NK-92 (cell line): ENCODE measurements around the gene PSD4.

Source experiments
- DNase-seq: peaks from one replicate; lab custom pipeline; 2025; ENCODE audit not compliant: unreplicated experiment; lab: John Stamatoyannopoulos, UW

Gene PSD4

DNA sequence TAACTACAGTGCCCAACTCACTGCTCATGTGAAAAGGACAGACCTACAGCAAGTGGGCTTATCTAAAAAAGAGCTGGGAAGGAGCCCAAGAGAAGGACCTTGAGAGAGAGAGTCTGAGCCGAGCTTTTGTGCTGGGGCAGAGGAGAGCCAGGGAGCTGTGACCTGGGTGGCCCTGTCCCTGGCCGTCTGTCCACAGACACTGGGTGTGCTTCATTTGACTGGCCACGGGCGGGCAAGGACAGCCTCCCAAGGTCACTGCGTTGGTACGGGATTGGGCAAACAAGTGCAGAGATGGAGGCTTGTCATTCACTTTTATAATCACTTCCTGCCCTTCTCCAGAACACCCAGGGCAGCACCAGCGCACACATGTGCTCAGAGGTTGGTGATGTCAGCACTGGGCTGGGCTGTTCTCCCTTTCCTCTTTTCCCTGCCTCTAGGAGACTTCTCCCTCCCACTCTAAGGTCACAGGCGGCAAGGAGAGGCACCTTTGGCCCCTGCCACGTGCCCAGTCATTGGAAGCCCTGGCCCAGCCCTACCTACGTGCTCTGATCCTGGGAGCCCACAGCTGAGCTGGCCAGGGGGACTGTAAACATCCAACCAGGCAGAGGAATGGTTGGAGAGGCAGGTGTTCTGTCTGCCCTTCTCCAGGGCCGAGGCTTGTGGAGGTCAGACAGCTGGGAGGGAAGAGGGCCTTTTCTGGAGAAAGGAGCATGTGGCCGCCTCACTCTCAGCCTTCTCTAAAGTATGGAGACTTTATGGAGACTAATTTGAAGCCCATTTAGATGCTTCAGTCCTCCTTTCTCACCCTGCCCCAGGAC lies 6.4 kb upstream of the PSD4 start:
- no peak for DNase-seq

DNA sequence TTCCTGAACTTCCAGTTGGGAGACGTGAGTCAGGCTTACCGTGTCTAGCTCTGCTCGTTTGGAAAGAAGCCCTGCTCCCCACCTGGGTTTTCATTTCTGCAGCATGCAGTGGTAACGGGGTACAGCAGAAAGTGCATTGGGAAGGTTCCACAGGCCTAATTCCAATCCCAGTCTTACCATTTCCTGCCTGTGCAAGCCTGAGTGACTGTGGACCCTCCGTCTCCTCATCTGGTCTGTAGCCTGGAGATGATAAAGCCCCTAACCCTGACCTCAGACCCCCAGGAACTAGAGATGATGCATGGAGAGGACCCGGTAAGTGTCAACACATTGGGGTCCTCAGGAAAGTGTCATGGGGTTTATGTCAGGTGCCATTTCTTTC lies 5.8 kb upstream of the PSD4 start:
- DNase-seq: no peak

DNA sequence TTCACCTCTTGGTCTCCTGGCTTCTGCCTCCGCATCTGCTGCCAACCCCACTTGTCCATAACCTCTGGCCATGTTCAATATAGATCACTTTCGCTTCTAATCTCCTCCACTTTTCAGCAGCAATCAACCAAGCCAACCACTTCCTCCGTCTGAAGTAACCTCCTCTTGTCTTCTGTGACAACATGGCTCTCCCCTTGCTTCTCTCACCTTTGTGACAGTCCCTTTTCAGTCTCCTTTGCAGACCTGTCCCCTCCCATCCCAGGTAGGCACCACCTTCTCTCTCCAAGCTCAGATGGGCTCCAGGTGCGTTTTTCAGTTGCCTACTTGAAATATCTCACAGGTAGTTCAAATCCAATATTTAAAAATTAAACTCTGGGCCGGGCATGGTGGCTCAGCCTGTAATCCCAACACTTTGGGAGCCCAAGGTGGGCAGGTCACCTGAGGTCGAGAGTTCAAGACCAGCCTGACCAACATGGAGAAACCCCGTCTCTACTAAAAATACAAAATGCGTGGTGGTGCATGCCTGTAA lies 4.7 kb upstream of the PSD4 start:
- DNase-seq: no peak

DNA sequence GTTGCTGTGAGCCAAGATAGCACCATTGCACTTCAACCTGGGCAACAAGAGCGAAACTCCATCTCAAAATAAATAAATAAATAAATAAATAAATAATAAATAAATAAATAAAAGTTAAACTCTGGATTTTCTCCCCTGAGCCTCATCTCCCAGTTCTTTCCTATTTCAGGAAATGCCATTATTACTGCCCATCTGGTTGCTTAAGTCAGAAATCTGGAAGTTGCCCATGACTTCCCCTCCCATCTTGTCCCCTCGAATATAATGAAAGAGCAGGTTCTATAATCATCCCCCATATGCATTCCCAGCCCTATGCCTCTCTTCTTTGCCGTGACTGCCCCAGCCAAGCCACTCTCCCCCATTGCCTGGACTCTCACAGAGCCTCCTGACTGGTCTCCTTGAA lies 4.2 kb upstream of the PSD4 start:
- no peak for DNase-seq

DNA sequence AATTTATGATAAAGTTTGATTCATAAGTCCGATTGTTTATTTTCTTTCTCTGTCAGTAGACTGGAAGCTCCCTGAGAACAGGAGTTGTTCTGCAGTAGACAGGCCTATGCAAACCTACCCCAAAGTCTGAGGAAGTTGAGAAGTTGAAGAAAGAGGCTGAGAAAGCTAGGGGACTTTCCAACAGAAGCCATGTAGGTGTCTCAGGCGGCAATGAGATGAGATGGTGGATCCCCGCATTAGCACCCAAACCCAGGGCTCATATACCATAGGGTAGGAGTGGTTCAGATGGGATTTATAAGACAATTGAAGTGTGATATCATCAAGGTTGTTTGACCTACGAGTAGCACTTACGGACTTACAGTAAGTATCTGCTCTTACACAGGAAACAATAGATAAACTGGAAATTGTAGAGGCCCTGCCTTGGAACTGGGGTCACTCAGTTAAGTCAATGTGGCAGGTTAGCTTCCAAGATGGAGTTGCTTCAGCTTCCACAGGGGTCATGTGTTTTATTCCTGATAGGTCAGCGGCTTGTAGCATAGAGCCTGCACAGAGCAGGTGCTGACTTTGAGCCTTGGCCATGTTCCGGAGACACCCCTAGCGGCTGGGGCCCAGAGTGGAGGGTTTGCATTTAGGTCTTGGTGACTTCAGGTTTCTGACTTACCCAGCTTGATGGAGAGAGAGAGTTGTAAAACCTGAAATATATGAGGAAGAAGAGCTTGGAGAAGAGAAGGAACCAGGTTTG lies 2.3 kb upstream of the PSD4 start:
- DNase-seq: no peak

DNA sequence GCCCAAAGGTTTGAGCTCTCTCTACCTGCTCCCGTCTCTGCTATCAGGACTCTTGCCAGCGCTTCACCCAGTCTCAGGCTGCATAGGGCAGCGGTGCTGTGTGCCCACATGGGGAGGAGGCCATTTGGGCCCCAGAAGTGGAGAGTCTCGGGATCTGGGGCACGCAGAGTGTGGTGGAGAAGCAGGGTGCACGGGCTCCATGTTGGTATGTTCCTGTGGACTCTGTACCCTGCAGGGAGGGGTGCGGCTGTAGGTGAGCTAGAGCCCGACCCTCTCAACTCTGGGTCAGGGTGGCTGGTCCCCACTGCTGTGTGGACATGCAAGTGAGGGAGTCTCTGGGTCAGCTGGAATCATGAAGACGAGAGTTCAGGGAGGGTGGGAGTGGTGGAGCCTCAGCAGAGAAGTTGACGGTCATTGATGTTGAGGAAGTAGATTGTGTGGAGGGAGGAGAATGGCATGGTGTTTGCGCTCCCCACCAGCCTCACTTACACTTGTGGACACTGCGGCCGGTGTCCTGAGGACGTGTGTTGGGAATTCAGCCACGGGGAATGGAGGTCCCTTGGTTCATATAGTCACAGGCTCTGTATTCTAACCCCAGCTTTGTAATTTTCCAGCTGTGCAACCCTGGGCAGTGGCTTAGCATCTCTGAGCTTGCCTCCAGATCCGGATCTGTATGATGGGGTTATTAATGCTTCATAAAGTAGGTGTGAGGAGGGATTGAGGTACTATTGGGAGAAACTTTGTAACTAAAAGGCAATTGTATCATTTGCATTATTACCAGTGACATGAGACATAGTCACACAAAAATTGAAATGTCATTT lies 840 bp upstream of the PSD4 start:
- DNase-seq: no peak

DNA sequence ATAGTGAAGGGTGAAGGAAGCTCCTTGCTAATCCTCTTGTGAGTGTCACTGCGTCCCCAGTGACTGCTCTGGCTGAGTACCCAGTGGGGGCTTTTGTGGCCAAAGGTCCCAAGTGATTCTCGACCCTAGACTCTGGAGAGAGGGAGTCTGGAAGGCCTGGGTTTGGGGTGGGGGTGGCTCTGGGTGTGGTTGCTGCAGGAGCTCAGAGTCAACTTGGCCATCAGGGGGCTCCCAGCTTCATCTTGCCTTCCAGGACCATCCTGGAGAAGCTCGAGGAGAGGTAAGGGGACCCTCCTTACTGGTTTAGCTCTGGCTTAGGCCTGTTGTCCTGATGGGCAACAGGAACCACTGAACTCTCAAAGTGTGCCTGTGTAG lies 592 bp downstream of the PSD4 start:
- DNase-seq: no peak

DNA sequence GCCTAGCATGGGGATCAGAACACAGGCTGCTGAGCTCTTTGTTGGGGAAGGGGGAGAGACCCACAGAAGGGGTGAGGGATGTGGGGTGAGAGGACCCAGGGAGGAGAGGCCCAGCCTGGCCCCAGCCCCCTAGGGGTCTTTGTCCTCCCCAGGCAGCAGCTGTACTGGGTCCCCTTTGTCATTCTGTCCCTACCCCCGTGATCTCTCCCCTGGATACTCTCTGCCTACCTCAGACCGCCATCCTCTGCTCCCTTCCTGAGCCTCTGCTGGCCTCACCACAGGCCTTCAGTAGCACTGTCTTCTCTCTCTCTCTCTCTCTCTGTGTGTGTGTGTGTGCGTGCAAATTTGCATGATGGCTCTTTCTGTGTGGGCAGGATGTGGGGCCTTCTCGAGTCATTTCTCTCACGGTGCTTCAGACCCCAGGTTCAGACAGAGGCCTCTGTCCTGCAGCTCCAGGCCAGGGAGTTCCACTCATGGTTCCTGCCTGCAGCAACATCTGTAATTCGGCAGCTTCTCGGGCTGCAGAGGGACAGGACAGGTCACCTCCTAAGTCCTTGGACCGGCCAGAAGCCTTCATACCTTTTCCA lies 1.4 kb downstream of the PSD4 start:
- no peak for DNase-seq

DNA sequence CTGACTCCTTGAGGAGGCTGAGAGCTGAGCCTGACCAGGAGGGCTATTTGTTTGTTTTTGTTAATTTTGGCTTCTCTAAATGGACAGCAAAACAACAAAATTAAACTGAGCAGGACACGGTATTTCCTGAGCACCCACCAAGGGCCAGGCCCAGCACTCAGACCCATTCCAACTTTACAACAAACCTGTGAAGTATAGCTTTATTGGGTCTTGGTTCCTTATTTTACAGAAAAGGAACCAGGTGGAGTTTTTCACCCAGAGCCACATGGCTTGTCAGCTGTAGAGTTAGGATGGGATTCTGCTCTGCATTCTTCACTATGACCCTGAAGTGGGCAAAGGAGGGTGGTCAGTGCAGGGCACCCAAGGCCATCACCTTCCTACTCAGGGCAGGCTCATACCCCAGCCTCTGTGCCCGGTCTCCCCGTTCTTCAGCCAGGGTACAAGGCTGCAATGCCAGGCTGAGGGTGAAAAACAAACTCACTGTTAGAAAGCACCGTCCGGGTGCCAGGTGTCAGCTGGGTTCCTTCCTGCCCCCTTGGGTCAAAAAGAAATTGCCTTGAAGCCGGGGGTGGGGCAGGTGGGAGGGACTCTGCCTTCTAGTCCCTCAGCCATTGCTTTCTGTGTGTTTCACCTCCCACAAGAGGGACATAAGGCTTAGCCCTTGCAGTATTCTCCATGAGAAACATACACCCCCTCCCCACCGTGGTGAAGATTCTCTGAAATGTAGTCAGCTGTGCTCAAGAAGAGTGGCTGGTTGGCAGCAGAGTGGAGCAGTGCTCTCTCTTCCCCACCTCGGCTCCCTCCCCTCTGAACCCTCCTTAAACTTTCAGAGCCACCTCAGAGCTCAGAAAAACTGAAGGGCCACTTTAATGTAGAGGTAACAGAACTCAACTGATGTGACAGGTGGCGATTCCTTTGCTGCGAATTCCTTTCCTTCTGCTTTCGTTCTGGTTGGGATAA lies 2.2 kb downstream of the PSD4 start:
- no peak for DNase-seq

DNA sequence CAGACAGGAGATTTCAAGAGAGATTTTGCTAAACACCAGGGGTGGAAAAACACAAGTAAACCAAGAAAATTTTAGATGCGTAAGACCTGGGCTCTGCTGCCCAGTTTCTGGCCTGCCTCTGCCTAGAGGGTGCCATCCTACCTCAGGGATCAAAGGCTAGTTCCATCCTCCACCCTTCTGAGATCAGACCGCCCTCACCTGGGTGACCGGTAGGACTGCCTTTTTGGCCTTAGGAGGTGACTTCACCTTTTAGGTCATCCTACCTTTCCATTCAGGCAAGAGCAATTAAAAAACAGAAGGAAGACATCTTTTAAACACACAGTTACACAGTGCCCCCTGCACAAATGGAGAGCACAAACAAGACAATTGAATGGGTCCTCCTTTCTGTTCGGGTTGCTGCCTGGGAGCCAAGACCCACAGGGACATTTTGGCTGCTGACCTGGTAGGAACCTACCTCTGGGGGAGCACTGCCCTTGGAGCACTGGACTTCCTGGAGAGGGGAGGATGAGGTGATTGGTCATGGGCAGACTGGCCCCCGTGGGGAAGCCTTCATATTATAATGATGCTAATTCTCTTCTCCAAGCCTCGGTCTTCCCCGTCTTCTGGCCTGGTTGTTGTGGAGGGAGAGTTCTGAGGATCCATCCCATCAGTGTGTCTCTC lies 3.1 kb downstream of the PSD4 start:
- DNase-seq: no peak

DNA sequence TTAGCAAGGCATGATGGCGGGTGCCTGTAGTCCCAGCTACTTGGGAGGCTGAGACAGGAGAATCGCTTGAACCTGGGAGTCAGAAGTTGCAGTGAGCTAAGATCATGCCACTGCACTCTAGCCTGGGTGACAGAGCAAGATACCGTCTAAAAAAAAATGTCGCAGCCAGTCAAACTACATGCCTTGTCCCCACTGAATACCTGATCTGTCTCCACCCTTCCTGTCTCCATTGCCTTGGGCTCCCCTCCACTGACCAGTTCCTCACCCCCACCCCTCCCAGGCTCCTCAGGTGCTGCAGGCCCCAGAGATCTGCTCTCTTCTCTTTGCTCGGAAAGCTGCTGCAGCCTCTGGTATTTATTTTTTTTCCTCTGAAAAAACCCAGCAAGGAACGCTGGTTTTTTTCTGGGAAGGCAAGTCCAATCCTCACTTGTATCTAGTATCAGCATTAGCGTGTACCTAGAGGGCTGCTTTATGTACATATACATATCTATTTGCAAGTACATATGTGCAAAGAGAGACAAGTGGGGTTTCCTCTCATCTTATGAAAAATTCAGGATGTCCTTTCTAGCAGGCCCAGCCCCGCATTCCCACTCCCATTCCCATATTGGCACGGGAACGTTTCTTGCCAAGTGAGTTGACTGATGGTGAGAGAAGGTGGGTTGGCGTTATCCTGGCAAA lies 4.4 kb downstream of the PSD4 start:
- DNase-seq: no peak

DNA sequence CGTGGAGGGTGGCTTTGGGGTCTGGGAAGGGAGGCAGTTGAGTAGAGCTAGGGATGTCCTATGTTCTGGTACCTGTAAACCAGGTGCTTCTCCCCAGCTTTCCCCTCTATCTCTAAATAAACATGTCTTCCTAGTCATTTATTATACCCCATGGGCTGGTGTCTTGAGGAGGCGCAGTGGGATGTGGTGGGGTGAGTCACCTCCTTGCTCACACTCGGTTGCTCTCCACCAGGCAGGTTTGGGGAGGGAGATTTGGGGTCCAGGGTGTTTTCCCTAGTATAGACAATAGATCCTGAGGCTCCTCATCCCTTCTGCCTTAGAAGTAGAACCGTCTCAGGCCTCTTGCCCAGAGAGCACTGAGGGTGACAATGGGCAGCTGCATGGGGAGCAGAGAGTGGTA lies 5.1 kb downstream of the PSD4 start:
- DNase-seq: no peak

DNA sequence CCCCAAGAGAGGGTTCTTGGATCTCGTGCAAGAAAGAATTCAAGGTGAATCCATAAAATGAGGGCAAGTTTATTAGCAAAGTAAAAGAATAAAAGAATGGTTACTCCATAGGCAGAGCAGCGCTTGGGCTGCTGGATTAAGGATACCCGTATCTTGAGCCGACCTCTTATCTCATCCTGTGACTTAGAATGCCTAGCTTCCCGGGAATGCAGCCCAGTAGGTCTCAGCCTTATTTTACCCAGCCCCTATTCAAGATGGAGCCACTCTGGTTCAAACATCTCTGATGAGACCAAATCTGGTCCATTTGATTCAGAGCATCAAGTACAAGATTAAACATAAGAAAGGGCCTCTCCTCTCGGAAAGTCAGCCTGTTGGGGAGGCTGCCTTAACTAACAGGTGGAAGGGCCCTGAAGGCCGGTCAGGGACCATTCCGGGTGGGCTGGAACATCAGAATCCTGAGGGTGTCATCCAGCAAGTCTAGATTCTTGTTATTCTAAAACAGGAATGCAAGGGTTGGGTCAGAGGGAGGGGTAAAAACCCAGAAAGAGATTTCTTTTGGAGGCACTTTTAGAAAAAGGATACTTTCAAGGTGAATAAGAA lies 5.8 kb downstream of the PSD4 start:
- DNase-seq: no peak

DNA sequence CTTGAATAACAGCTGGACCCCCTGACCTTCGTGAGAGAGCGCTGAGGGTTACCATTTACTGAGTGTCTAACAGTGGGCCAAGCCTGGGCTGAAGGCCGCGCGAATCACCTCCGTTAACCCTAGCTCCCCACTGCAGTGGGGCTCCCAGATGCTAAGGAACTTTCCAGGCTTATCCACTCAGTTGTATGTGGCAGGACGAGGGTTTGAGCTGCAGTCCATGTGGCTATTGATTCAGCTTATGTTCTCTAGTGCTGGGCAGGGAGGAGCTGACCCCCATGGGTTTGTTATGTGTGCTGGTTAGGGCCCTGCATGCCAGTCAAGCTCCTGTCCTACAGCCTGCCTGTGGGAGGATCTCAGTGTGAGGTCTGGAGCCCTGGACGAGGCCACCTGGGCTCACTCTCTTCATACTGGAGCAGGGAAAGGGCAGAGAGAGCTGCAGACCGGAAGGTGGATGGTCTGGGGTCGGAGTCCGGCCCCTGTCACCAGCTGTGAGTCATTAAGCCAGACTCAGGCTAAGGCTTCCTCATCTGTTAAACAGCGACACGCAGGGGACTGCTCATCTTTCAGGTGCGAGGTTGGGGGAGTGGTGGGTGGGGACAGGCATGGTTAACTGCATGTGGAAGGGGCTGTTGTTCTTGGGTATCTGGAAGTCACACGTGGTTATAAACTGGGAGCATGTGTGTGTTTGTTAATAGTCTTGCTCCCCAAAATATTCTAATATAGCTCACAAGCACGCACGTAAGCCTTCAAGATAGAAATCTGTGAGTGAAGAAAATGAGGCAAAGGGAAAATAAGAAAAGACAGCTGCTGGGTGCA lies 6.6 kb downstream of the PSD4 start:
- no peak for DNase-seq

DNA sequence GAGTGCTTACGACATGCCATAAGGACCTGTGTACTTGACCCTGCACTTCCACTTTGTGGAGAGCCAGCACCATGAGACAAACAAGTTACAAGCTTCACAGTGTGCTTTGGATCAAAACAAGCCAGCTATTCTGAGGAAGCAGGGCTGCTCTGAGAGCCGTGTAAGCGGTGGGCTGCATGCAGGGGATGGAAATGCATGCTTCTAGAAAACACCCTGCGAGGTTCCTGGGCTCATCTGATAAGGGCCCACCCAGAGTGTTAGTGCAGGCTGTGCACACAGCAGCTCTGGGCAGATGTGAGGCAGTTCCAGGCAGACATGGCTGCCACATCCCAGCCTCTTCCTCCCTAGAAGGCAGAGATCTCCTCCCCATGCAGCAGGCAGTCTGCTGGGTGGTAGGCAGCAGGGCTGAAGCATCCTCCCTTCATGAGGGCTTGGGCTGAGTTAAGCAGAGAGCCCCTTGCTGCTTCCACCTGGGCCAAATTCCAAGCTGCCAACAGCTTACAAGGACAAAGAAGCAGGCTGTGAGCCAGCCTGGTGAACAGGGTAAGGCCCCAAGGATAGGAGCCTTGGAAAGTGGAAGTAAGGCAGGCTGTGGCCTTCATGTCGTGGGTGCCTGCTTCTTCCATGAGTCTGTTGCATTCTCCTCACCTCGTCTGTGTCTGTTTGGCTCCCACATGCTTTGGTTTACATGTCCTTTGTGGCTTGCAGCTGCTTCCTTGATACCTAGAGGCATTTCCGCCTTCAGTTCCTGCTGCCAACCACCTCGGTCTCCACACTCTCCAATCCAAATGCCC lies 7.7 kb downstream of the PSD4 start:
- no peak for DNase-seq

DNA sequence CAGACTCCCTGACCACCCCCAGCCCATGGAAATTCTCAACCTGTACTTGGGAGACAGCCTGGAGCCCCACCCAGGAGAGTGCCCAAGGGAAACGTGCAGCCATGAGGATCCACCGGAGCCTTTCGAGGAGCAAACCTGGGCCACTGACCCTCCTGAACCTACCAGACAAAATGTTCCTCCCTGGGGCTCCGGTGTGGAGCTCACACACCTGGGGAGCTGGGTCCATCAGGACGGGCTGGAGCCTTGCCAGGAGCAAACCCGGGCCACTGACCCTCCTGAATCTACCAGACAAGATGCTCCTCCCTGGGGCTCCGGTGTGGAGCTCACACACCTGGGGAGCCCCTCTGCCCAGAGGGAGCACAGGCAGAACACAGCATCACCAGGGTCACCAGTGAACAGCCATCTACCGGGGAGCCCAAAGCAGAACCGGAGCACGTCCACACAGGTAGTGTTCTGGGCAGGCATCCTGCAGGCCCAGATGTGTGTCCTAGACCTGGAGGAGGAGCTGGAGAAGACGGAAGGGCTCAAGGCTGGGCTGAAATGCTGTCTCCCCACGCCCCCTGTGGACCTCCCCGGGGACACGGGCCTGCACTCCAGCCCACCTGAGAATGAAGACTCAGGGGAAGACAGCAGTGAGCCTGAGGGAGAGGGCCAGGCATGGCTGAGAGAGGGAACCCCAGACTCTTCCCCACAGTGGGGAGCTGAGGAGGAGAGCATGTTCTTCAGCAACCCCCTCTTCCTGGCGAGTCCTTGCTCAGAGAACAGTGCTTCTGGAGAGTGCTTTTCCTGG lies 8.9 kb downstream of the PSD4 start:
- DNase-seq: no peak
